Body of pancreas (tissue), 4 donors: ENCODE measurements around the gene MICALL1. TPM values are rescaled to one million over a fixed set of nuclear protein-coding genes. Genes with fewer than 3 reads are reported as not detected.

Experiments
- ATAC-seq: fragments of 150-250 bp; one replicate; pipeline ENCODE4 v1.9.1; 2016
- DNase-seq, 4 donors: peaks; one replicate each; pipeline ENCODE4 v3.0.0-alpha.2; 2019
- H3K27ac ChIP-seq, 4 donors: fragments of 200-600 bp; sonication (generic); 1 replicate in 3 of 4; 2 replicates in 1 of 4; pipeline versions ENCODE4 v1.5.1 to v1.6.1; 2016 to 2019; ENCODE audit warnings: mild to moderate bottlenecking in 1 of 4, mixed read lengths in 1 of 4, moderate library complexity in 1 of 4
- H3K27me3 ChIP-seq, 2 donors: fragments of 200-600 bp; sonication (generic); one replicate each; pipeline ENCODE4 v1.6.0; 2016; ENCODE audit warnings: mild to moderate bottlenecking in 1 of 2
- H3K36me3 ChIP-seq, 2 donors: fragments of 200-600 bp; sonication (generic); replicated peaks in 1 of 2; 2 replicates each; pipeline ENCODE4 v1.5.1; 2016; ENCODE audit warnings: low read depth in 2 of 2; ENCODE audit not compliant: insufficient read depth in 1 of 2
- H3K4me1 ChIP-seq: fragments of 200-600 bp; sonication (generic); one replicate; pipeline ENCODE4 v1.6.0; 2016
- H3K4me3 ChIP-seq, 2 donors: fragments of 200-600 bp; sonication (generic); 1 replicate in 1 of 2; 2 replicates in 1 of 2; pipeline ENCODE4 v1.5.1; 2016 to 2019
- H3K9me3 ChIP-seq, 3 donors: fragments of 200-600 bp; sonication (generic); 1 replicate in 2 of 3; 2 replicates in 1 of 3; pipeline ENCODE4 v1.5.1; 2016
- POLR2A ChIP-seq, 3 donors: fragments of 450-650 bp; IDR thresholded peaks; one replicate each; pipeline ENCODE4 v1.6.1; 2016; ENCODE audit warnings: antibody characterized with exemption in 3 of 3, mild to moderate bottlenecking in 2 of 3
- WGBS, 2 donors: methylation state at CpG; one replicate each; pipeline ENCODE4 v1.1.5; 2017; 5-methylcytosine and 5-hydroxymethylcytosine counted together
- intact Hi-C: fragments of 100-400 bp; cut with DNase I; formaldehyde crosslinking; loops from one replicate; pipeline ENCODE4 v1.15.1; 2023
- total RNA-seq, 2 donors: library from RNA; depleted of rRNA; stranded (reverse); fragments of >200 nt; gene quantifications; one replicate each; pipeline ENCODE4 v1.1.0, GENCODE V29; 2016
- TF ChIP-seq, protein P1 (sequence below), 7 experiments: fragments of 450-650 bp in 4 of 7; fragments of 200-600 bp in 3 of 7; sonication (generic) in 3 of 7; IDR thresholded peaks; one replicate each; pipeline ENCODE4 v1.5.1; 2016 to 2019; ENCODE audit warnings: antibody characterized with exemption in 7 of 7

Gene MICALL1, protein sequence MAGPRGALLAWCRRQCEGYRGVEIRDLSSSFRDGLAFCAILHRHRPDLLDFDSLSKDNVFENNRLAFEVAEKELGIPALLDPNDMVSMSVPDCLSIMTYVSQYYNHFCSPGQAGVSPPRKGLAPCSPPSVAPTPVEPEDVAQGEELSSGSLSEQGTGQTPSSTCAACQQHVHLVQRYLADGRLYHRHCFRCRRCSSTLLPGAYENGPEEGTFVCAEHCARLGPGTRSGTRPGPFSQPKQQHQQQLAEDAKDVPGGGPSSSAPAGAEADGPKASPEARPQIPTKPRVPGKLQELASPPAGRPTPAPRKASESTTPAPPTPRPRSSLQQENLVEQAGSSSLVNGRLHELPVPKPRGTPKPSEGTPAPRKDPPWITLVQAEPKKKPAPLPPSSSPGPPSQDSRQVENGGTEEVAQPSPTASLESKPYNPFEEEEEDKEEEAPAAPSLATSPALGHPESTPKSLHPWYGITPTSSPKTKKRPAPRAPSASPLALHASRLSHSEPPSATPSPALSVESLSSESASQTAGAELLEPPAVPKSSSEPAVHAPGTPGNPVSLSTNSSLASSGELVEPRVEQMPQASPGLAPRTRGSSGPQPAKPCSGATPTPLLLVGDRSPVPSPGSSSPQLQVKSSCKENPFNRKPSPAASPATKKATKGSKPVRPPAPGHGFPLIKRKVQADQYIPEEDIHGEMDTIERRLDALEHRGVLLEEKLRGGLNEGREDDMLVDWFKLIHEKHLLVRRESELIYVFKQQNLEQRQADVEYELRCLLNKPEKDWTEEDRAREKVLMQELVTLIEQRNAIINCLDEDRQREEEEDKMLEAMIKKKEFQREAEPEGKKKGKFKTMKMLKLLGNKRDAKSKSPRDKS
- 10 to 100 TPM; 19.2 to 34.9 TPM for total RNA-seq

DNA sequence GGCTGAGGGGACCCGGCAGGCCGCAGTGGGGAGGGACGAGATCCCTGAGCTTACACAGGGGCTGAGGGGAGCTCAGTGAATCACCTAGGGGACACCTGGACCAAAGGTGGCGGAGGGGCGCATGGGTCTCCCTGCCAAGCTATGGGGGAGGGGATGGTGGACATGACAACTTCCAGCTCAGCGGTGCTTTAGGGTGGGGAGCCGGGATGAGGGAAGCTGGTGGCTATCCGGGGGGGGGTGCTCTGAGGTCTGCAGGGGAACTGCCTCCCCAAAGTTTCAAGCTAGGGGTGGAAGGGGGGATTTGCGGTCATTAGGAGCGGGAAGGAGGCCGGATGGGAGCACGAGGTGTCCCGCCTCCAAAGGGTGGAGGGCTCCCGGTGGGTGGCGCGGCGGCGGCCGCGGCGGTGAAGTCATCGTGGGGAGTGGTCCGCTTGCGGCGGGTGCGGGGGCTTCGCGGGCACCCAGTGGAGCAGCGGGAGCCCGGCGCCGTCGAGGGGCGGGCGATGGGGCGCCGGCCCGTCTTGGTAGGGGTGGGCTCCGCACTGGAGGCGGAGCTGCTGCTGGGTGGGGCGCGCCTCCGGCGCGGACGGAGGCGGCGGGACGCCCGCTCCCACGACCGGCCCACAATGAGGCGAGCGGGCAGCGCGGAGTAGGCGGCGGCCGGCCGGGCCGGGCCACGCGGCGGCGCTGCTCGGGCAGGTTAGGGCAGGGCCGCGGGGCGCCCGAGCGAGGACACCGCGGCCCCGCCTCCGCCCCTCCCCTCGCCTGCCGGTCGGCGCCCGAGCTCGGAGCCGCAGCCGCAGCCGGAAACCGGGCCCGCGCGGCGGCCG lies at the start of gene MICALL1:
MICALL1 (plus strand) TSS at position 764 of the 830 bp plus-strand sequence. CDS start 126 bp downstream, outside the sequence.
- Histone ChIP-seq H3K27me3 (no peaks in the 10 kb centered on the region), H3K4me1 (peaks cover 28% of the 10 kb centered on the region), H3K9me3 (no peaks in the 10 kb centered on the region), H3K27ac (peak within 1 kb of the TSS; percentile 25 to 79 (median 78)), H3K4me3 (peak within 1 kb of the TSS; percentile 54 to 62), H3K36me3 (no peaks in the 10 kb centered on the region)
- WGBS, 2 donors, result 18 to 43% methylated on average over 13 to 26 of the region's 90 CpGs
- DNase-seq, result peak; percentile 79 to 87 (median 82)
- TF ChIP-seq POLR2A (IDR thresholded peaks at IDR 0.05), result peak in 1 of 3 donors; percentile 35
- TF ChIP-seq, protein P1, sequence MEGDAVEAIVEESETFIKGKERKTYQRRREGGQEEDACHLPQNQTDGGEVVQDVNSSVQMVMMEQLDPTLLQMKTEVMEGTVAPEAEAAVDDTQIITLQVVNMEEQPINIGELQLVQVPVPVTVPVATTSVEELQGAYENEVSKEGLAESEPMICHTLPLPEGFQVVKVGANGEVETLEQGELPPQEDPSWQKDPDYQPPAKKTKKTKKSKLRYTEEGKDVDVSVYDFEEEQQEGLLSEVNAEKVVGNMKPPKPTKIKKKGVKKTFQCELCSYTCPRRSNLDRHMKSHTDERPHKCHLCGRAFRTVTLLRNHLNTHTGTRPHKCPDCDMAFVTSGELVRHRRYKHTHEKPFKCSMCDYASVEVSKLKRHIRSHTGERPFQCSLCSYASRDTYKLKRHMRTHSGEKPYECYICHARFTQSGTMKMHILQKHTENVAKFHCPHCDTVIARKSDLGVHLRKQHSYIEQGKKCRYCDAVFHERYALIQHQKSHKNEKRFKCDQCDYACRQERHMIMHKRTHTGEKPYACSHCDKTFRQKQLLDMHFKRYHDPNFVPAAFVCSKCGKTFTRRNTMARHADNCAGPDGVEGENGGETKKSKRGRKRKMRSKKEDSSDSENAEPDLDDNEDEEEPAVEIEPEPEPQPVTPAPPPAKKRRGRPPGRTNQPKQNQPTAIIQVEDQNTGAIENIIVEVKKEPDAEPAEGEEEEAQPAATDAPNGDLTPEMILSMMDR (IDR thresholded peaks at IDR 0.05), result peak in 4 of 7 experiments; percentile 45 to 93 (median 77)
- intact Hi-C loops, result no loop called here
- peak; percentile 92 for ATAC-seq

DNA sequence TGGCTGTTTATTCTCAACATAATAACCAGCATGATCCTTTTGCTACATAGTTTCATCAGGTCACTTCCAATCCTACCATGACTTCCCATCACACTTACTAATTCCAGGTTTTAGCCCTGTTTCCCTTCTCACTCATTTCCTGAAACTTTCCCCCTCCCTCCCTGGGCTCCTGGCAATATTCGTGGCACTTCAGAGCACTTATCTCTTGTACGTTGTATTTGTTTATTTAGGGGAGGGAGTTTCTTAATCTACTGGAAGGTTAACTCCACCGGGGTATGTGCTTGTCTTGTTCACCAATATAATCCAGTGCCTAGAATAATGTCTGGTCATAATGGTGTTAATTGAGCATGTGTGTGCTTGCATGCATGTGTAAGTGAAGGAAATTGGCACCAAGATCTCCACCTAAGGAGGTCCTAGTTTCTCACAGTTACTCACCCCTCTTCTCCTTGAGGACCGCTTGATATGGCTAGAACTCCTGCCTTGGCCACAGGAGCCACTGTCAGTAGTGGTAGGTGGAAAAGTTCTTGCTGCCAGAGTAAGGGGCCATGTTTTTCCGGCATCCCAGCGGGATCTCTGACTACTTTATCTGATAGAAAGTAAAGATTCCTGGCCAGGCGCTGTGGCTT lies 45.2 kb upstream of the MICALL1 start:
- TF ChIP-seq, protein P1 (IDR thresholded peaks at IDR 0.05), result no peak
- peak in 1 of 3 donors; percentile 25 for TF ChIP-seq POLR2A (IDR thresholded peaks at IDR 0.05)
- Histone ChIP-seq H3K27me3 (no peaks in the 10 kb centered on the region), H3K36me3 (peaks cover 4 to 6% of the 10 kb centered on the region in 2 donors), H3K27ac (peak overlapping the region; percentile 33 to 81 (median 64)), H3K4me1 (peaks cover 74% of the 10 kb centered on the region), H3K4me3 (no peak overlapping the region), H3K9me3 (no peaks in the 10 kb centered on the region)
- peak; percentile 50 to 81 (median 69) for DNase-seq
- WGBS, 2 donors, result 36 to 39% methylated on average over 7 of the region's 7 CpGs
- intact Hi-C loops, result loop anchor here (5.0 kb wide), 1 partner anchor 44 kb away; no protein-coding TSS in a partner anchor
- ATAC-seq, result peak; percentile 67

DNA sequence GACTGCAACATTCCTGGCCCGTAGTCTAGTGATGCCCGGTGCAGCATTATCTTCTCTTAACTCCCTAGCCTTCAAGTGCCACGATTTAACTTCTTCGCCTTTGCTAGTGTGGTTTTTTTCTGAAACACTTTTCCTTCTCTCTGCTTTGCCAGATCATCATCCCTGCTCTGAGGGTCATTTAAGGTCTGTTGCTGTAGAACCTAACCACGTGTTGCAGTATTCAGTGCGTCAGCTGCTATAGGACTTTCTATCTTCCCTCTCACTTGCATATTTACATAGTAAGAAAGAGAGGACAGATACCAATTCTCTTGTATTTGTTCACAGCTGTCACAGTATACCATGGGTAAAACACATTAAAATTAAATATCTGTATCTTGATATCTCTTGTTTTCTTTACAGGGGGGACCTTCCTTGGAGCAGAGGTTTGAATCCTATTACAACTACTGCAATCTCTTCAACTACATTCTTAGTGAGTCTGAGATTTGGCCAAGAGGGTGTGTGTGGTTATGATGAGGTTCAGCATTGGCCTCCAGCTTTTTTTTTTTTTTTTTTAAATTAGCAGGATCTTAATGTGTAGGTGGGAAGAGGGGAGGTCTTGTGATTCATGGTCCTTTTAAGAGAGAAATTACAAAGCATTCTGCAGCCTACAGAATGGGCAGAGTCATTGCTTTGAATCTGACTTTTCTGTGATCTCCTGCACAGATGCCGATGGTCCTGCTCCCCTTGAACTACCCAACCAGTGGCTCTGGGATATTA lies 43.3 kb upstream of the MICALL1 start:
- Histone ChIP-seq H3K36me3 (peaks cover 1 to 4% of the 10 kb centered on the region in 2 donors), H3K27me3 (no peaks in the 10 kb centered on the region), H3K4me3 (no peak overlapping the region), H3K4me1 (peaks cover 70% of the 10 kb centered on the region), H3K27ac (peak overlapping the region in 3 of 4 donors; percentile 32 to 81 (median 78)), H3K9me3 (no peaks in the 10 kb centered on the region)
- intact Hi-C loops, result loop anchor here (5.0 kb wide), 1 partner anchor 45 kb away; no protein-coding TSS in a partner anchor
- peak in 2 of 4 donors; percentile 24 to 57 for DNase-seq
- TF ChIP-seq POLR2A (IDR thresholded peaks at IDR 0.05), result no peak
- TF ChIP-seq, protein P1 (IDR thresholded peaks at IDR 0.05), result no peak
- peak; percentile 28 for ATAC-seq
- WGBS, 2 donors, result 43 to 48% methylated on average over 7 of the region's 7 CpGs
